Stimulated activated CD4-positive, alpha-beta T cell treated with anti-CD3 and anti-CD28 coated beads, Interleukin-1b, Interleukin-23, amount 100 ng/mL, for 24 hours (primary cell): ENCODE results near the gene PKN1.
A peak's percentile ranks its signal among the peaks of the same experiment; 100 is the strongest.

Experiments
- DNase-seq, 4 experiments: peaks; one replicate each; pipeline ENCODE4 v3.0.0-alpha.2; 2020; ENCODE audit warnings: low read depth in 4 of 4, low spot score in 1 of 4

PKN1 gene

DNA sequence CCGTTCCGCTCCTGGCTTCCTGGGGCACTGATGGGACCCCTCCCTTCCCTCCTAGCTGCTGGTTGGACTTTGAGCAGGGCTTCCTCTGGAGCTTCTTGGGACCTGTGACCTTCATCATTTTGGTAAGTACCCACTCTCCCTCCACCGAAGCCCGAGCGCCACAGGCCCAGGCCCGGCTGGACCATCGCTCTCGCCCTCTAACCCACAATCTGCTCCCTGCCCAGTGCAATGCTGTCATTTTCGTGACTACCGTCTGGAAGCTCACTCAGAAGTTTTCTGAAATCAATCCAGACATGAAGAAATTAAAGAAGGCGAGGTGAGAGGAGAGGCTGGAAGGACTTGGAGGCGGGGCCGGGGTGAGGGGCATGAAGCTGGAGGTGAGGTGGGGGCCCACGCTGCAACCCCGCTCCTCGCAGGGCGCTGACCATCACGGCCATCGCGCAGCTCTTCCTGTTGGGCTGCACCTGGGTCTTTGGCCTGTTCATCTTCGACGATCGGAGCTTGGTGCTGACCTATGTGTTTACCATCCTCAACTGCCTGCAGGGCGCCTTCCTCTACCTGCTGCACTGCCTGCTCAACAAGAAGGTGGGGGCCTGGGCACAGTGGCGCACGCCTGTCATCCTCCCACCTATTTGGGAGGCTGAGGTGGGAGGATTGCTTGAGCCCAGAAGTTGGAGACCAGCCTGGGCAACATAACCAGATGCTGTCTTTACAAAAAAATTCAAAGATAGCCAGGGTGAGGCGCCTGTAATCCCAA is 26.3 kb upstream of the PKN1 start:
- DNase-seq = no peak

DNA sequence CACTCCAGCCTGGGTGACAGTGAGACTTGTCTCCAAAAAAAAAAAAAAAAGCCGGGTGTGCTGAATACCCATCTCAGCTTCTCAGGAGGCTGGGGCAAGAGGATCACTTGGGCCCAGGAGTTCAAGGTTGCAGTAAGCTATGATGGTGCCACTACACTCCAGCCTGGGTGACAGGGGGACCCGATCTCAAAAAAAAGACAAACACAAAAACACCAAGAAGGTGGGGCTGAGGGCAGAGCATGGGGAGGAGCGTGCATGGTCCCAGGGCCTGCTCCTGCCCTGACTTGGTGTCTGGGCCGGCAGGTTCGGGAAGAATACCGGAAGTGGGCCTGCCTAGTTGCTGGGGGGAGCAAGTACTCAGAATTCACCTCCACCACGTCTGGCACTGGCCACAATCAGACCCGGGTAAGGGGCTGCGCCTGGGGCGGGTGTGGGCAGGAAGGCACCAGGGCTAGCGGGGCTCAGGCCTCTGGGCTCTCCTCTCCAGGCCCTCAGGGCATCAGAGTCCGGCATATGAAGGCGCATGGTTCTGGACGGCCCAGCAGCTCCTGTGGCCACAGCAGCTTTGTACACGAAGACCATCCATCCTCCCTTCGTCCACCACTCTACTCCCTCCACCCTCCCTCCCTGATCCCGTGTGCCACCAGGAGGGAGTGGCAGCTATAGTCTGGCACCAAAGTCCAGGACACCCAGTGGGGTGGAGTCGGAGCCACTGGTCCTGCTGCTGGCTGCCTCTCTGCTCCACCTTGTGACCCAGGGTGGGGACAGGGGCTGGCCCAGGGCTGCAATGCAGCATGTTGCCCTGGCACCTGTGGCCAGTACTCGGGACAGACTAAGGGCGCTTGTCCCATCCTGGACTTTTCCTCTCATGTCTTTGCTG is 25.3 kb upstream of the PKN1 start:
- no peak for DNase-seq

DNA sequence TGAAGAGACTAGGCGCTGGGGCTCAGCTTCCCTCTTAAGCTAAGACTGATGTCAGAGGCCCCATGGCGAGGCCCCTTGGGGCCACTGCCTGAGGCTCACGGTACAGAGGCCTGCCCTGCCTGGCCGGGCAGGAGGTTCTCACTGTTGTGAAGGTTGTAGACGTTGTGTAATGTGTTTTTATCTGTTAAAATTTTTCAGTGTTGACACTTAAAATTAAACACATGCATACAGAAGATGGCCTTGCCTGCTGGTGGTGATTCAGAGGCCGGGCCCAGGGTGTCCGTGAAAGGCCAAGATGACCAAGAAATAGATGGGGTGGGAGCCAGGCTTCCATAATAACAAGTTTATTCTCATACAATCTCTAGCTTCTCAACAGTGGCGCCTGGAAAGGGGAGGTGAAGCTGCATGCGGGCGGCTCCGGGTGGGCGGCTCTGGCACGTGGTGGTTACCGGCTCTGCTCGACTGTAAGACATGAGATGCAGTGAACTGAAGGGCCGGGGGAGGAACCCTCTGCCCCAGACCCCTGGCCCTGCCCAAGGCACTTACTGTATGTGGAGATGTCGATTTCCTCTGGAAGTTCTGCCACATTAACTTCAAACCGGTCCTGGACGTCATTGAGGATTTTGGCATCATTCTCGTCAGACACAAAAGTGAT is 24.5 kb upstream of the PKN1 start:
- DNase-seq = no peak

DNA sequence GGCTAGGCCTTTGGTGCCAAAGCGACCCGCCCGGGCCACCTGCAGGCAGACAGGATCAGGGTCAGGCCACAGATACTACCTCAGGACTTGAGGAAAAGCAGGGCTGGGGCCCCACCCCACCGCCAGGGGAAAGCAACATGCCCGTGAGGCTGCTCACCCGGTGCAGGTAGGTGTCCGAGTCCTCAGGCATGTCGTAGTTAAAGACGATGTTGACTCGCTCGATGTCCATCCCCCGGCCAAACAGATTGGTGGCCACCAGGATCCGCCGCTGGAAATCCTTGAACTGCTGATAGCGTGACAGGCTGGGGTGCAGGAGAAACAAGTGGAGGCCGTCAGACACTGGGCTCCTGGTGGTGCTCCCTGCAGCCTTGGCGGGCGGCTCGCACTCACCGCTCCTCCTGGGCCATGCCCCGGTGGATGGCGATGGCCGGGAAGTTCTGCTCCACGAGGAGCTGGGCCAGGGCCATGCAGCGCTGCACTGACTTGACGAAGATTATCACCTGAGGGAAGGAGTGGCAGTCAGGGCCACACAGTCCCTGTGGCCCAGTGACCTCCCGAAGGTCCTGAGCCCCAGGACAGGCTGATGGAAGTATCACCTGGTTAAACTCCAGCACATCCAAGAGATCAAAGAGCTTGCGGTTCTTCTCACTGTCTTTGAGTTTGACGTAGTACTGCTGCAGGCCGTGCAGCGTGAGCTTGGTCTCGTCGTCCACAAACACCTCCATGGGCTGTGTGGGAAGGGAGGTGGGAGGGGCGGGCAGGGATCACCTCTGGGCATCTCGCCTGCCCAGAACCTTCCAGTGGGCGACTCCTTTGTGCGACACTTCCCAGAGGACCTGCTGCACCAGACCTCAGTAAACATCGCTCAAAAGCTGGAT is 23.7 kb upstream of the PKN1 start:
- no peak for DNase-seq

DNA sequence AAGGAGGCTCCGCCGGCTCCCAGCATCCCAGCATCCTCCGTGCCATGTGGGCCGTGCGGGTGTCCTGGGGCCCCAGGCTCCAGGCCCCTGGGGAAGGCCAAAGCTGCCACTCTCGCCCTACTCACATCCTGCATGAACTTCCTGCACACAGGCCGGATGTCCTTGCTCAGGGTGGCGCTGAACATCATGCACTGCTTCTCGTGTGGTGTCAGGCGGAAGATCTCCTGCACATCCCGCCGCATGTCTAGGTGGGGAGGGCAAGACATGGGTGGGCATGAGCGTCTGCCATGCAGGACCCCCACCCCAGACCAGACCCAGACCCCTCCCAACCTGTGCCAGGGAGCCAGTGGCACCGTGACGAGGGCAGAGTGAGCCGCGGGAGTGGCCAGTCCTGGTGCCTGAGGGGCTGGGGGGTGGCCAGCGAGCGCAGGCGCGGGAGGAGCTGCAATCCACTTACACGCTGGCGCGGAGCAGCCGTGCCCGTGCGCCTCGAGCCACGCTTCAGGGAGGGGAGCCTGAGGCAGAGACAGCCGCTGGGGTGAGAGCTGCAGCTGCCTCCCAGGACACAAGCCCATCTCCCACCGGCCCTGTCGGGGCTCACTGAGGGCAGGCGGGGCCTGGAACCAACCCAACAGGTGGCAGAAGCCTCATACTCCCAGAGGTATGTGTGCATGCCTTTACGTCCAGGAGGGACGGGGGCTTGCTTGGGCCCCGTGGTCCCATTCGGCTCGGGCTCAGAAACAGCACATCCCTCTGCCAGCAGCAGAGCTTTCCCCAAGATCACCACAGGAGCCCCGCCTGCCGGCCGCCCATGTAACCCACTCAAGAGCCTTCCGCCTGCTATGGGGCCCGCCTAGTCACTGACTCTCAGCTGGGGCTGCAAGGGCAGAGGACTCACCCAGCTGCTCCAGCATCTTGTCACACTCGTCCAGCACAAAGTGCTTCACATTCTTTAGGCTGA is 22.7 kb upstream of the PKN1 start:
- DNase-seq = no peak

DNA sequence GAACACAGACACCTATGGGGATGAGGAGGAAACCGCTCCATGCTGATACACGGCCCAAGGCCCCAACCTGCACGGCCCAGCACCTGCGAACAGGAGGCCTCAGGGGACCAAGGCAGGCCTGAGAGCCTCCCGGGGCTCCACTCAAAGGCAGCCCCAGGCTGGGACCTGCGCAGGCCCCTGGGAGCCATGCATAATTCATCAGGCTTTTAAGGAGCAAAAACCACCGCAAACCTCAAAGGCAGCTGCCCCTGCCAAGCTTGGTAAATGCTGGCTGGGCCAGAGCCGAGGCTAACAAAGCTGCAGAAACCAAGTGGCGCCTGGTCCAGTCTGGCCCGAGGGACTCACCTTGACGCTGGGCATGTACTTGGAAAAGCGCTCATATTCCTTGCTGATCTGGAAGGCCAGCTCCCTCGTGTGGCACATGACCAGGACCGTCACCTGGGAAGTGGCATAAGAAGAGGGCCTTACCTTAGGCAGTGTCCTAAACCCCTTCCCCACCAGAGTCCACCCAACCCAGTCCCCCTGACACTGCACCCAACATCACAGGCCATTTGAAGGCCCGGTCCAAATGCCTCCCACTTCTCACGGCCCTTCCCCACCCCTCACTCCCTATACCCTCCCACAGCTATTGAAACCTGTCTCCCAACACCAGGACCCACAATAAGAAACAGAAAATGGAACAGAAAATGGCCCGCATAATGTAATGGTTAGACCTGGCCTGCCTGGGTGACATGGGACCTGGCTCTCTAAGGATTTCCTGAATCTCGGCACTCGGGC is 21.8 kb upstream of the PKN1 start:
- DNase-seq = no peak

DNA sequence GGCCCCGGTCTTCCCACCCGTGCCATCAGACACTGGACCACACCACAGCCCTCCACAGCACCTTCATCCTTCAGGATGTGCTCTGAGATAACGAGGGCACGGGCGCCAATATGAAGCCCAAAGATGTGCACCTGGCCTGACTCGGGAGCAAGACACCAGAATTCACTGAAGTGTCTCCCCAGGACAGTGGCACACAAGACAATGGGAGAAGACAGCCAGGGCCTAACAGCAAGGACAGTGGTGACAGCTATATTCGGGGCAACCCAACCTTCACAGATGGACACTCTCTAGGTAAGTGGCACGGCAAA is 21.2 kb upstream of the PKN1 start:
- DNase-seq = no peak

DNA sequence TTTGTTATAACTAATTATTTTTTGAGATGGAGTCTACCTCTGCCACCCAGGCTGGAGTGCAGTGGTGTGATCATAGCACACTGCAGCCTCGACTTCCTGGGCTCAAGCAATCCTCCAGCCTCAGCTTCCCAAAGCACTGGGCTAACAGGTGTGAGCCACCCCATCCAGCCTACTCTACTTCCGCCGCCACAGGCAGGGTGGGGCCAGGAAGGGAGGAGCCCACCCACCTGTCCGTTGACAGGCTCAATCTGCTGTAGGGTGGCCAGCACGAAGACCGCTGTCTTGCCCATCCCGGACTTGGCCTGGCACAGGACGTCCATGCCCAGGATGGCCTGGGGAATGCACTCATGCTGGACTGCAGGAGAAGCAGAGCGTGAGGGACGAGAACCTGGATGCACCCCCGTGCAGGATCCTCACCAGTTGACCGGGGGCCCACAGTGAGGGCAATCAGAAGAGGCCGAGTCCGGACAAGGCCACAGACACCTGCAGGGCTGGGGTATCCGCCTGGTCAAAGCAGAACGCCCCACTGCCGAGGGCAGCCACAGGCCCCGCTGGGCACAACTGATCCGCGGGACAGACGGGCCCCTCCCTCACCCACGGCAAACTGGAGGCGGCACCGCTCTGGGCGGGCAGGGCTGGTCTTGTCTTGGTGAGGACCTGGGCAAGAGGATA is 20.6 kb upstream of the PKN1 start:
- DNase-seq = no peak

DNA sequence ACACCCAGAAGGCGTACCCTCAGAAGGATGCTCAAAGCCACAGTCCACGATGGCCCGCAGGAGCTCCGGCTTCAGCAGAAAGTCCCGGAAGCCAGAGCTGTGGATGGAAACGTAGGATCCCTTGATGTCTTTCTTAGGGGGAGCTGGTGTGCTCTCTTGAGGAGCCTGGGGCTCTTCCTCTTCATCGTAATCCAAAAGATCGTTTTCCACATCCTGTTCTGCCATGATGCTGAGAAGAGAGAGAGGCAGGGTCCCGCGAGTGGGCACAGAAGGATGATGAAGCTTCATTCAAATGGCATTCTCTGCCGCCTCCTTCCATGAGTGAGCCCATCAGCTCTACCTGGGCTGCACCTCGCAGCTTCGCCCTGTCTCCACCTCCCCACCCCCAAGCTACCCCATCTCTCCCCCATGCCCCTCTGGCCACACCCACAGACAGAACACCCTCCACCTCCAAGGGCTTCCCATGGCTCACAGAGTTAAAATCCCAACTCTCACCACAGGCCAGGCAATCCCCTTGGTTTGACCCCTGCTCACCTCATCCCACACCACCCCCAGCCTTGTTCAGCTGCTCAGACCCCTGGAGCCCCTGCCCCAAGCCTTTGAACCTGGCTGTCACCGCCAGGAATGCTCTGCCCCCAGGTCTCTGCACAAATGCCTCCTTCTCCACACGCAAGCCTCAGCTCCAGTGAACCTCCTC is 20.0 kb upstream of the PKN1 start:
- no peak for DNase-seq

DNA sequence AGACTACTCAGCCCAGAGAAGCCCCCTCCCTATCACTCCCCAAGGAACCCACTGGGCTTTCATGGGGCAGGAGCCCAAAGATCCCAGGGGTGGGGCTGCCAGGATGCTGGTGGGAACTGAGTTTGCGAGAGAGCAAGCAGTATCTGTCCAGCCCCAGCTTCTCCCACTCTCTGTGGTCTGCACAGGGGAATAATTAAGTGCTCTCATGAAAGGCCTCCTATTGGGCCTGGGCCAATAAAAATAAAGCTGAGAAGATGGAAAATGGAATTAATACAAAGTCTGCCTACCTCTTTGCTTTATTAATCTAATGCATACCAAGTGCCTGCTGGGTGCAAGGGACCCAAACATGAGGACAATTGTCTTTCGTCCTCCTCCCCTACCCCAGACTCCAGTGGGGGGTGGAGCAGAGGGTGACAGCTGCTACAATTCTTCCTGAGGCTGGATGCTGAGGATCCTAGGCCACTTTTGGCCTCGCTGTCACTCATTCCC is 19.4 kb upstream of the PKN1 start:
- DNase-seq = no peak

DNA sequence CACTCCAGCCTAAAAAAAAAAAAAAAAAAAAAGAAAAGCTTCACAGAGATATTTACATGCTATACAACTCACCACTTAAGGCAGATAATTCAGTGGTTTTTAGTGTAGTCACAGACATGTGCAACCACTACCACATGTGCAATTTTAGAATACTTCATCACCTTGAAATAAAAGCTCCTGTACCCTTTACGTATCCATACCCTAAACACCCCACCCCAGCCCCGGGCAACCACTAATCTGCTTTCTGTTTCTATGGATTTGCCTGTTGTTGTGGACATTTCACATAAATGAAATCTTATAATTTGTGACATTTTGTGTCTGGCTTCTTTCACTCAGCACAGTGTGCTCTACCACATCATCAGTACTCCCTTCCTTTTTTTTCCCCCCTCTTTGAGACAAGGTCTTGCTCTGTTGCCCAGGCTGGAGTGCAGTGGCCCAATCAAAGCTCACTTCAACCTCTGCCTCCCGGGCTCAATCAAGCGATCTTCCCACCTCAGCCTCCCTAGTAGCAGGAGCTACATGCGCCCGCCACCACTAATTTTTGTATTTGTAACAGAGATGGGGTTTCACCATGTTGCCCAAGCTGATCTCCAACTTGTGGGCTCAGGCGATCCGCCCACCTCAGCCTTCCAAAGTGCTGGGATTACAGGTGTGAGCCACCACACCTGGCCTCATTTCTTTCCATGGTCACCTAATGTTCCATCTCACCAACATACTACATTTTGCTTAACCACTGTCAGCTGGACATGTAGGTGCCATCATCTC is 18.0 kb upstream of the PKN1 start:
- no peak for DNase-seq

DNA sequence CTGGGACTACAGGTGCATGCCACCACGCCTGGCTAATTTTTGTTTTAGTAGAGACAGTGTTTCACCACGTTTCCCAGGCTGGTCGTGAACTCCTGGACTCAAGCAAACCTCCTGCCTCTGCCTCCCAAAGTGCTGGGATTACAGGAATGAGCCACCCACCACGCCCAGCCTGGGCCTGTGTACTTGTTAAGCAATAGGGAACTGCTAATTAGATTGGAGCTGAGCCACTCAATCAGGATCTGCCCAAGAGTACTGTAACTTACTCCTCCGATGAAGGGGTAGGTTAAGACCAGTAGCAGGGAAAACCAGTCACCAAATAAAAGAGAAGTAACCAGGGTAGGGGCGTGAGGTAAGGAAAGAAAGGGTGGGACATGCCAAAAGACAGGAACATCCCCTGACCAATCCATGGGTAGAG is 16.3 kb upstream of the PKN1 start:
- DNase-seq = no peak

DNA sequence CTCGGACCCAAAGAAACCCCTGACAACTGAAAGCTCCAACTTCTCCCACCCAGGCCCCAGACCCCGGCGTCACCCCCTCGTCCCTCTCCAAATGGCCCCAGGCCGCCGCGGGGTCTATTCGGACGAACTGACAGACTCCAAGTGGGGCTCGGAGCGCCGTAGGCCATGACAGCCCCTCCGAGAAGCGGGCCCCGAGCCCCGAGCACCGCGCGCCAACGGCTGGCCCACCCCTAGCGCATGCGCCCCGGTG is 14.3 kb upstream of the PKN1 start:
- DNase-seq = peak in 2 of 4 experiments; percentile 76 to 79

DNA sequence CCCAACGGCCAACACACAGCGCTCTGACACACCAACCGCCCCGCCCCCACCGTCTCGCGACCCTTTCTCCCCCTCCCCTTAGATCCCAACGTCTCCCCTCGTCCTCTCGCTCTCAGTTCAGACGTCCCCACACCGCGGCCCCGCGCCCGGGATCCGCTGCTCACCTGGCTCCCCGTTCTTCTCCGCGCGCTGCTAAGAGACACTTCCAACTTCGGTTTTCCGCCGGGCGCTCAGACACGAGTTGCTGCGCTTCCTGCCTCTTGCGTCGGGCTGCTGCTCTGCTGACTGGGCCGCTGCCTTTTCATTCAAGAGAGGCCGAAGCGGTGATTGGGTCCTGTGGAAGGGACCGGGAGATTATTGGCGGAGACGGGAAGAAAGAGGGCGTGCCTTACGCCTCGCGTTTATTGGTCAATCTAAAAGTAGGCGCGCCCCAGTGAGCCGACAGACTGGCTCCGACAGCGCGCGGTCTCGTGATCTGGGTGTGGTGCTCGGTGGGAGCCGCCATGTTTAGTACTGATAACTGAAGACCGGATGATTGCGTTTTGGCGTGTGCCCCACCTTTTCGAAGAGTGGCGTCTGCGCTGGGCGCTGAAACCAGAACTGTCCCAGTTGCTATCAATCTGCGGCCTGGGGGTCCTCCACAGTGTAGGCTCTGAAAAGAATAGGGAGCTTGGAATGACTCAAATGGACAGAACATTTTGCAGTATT is 13.8 kb upstream of the PKN1 start, which contains the start of gene DDX39A:
TSS of gene DDX39A (minus strand) at position 236 of the 708 bp plus-strand sequence. CDS start 6,121 bp downstream, outside the sequence.
- DNase-seq = peak; percentile 84 to 96 (median 88)

DNA sequence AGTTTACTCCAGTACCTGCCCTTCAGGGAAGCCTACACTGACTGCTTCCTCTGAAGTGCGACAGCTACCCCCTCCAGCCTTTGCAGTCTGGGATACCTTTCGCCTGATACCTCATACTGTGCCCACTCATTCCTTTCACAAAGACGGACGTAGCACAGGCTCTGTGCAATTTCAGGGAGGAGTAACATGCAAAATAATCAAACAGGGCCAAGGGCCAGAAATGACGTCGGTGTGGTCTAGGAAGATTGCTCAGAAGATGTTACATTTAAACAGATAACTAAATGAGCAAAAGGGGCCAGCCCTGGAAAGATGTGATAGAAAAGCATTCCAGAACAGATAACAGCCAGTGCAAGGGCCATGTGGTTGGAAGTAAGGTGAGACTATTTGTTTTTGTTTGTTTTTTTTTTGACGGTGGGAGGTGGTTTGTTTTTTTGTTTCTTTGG is 7.4 kb upstream of the PKN1 start:
- DNase-seq = no peak

DNA sequence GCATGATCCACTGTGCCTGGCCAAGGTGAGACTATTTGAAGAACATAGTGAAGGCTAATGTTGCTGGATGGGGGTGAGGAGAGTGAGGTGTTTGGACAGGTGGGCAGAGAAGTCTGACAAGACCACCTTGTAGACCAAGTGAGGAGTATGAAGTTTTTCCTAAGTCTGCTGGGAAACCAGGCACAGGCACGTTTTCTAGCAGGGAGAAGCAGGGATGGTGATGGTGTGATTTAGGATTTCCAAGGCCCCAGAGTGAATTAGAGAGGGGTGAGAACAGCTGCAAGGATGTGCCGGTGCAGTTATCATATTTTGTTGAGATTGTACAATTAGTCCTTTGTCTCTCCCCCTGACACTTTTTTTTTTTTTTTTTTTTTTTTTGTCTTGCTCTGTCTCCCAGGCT is 5.6 kb upstream of the PKN1 start:
- DNase-seq = no peak
